ENCODE data around the gene RBSN.
"Not testable (repeated sequence)": the region's sequence is repeated elsewhere in the genome, so short reads cannot be mapped to it uniquely, and the experiment has no call there.

RBSN gene

GRCh38 chr3:15098503-15099363 lies at the start of gene RBSN:
TSS of gene RBSN (minus strand) at chr3:15099148. CDS start at chr3:15096120, 3,028 bp downstream.
- DNase-seq: peak; percentile 95

GRCh38 chr3:15148614-15149013 lies 49.7 kb upstream of the RBSN start:
- no peak for DNase-seq

GRCh38 chr3:15136885-15137284 lies 37.9 kb upstream of the RBSN start:
- not testable (repeated sequence) for DNase-seq

- DNase-seq: not testable (repeated sequence)
These were observed 36.0 kb upstream of the RBSN start for GRCh38 chr3:15134968-15135367.

- not testable (repeated sequence) for DNase-seq
These were observed 29.5 kb upstream of the RBSN start for GRCh38 chr3:15128403-15128802.

DNA sequence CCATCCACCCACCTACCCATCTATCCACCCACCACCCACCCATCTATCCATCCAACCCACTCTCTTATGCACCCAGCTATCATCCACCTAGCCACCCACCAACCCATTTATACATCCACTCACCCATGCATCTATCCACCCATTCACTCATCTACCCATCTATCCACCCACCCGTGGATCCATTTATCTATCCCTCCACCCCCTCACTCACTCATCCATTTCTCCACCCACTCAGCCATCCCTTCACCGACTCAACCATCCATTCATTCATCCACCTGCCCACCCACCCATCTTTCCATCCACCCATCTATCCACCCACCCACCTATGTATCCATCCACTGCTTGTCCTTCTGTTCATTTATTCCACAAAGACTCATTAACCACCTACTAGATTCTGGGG lies 28.0 kb upstream of the RBSN start:
- DNase-seq: not testable (repeated sequence)

DNA sequence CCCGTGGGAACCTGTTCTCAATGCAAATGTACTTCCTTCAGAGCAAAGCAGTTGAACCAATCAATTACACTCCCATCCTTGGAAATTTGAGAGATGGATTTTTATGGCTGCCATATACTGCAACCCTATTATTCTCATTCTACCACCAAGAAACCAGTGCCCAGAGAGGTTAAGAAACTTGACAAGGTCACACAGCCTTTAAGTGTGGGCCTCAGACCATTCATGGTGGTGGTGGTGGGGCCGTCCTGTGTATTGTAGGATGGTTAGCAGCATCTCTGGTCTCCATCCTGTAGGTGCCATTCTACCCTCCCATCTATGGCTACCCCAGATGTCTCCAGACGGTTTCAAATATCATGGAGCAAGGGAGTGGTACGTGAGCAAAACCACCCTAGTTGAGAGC lies 23.4 kb upstream of the RBSN start:
- DNase-seq: no peak

DNA sequence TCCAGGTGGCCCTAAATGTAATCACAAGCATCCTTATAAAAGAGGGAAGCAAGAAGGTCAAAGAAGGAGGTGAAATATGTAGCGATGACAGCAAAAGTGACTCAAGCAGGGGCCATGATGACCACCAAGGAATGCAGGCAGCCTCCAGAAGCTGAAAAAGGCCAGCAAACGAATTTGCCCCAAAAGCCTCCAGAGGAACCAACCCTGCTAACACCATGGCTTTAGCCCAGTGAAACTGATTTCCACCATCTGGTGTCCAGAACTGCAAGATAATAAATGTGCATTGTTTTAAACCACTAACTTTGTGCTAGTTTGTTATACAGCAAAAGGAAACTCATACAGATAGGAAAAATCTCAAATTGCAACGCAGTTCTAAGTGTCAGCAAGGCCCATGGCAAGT lies 23.0 kb upstream of the RBSN start:
- DNase-seq: no peak

- no peak for DNase-seq
These were observed 22.0 kb upstream of the RBSN start for GRCh38 chr3:15120986-15121385.

DNA sequence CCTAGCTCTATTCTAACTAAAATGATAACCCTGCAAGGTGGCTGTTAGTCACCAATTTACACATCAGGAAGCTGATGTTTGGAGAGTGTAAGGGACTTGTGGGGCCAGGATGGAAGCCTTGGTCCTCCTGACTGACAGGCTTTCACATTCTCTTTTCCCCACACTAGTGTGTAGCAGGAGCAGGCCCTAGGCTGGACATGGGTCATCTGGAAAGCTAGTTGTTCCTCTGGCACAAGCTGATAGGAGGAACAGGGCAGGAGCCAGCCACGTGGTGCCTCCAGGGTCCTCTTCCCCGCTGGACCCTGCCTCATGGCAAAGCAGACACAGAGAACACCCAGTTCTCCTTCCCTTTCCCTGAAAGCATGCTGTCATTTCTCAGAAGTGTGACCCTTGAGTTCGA lies 18.1 kb upstream of the RBSN start:
- DNase-seq: no peak

GRCh38 chr3:15116032-15116669 lies 17.2 kb upstream of the RBSN start:
- DNase-seq: no peak

- no peak for DNase-seq
These were observed 15.8 kb upstream of the RBSN start for GRCh38 chr3:15114466-15115358.

DNA sequence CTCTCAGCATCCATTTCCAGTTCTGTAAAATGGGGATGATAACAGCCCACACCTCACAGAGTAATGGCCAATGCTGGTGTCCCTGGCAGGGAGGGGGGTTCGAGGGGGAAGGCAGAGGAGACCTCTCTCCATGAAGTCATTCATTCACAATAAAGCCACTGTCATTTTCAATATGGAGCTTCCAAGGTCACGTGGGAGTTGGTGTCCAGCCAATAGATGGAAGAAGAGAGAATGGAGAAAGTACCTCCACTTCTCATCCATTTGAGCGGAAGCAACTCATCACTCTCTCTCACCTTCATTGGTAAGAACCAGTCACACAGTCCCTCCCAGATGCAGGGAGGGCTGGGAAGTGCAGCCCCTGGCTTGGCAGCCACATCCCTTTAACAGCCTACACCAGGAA lies 14.9 kb upstream of the RBSN start:
- no peak for DNase-seq

- no peak for DNase-seq
These were observed 14.5 kb upstream of the RBSN start for GRCh38 chr3:15113471-15113870.

GRCh38 chr3:15112011-15112410 lies 13.1 kb upstream of the RBSN start:
- no peak for DNase-seq

DNA sequence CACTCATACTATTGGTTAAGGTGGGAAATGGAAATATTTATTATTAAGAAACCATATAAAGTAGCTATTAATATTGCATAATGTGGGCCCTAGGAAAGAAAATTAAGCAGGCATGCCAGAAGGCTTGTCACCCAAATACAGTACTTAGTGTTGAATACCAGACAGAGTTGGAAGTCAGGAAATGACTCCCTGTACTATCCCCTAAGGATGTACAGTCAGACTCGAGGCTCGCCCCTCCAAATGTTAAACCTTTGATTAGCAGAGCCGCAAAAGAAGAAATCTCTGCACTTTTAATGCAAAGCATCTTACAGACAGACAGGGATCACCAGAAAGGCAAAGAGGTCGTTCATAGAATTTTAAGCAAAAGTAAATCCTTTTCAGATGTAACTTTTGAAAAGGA lies 11.3 kb upstream of the RBSN start:
- peak; percentile 20 for DNase-seq

GRCh38 chr3:15108869-15109268 lies 9.9 kb upstream of the RBSN start:
- DNase-seq: no peak

DNA sequence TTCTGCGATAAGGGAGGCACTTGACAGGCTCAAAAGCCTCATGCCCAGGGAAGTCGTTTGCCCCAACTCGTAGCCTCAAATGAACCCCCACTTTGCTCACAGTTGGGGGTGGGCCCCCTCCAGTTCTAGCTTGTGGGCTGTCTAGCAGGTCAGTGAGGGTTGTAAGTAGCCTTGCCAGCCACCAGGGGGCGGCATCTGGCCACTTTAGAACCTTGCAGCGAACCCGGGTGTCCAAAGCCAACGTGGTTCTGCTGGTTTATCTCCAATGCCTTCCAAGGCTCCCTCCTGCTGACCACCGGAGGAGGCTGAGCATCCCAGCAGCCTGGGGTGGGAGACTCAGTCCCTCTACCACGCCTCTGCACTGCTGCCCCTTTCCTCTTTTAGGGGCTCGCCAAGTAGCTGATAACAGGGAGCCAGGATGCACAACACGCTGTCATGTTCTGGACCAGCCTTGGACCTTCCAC lies 9.2 kb upstream of the RBSN start:
- peak; percentile 69 for DNase-seq

GRCh38 chr3:15107075-15107947 lies 8.4 kb upstream of the RBSN start:
- DNase-seq: no peak

GRCh38 chr3:15102836-15103235 lies 3.9 kb upstream of the RBSN start:
- no peak for DNase-seq

- DNase-seq: no peak
These were observed 3.3 kb upstream of the RBSN start for GRCh38 chr3:15102256-15102655.

All from EL (cell line).